Nephron (organoid): ENCODE data around the gene SLC6A17.

Source experiments
- H3K27ac Mint-ChIP-seq, 3 experiments: 2 replicates each; pipeline ENCODE4 v1.8.0; 2020; ENCODE audit warnings: mixed read lengths in 3 of 3, mild to moderate bottlenecking in 2 of 3, moderate library complexity in 1 of 3
- H3K27me3 Mint-ChIP-seq: 2 replicates; pipeline ENCODE4 v1.8.0; 2021; ENCODE audit warnings: low read depth, mild to moderate bottlenecking, moderate library complexity, mixed read lengths
- H3K36me3 Mint-ChIP-seq: 2 replicates; pipeline ENCODE4 v1.8.0; 2020; ENCODE audit warnings: low read depth, mixed read lengths
- H3K4me1 Mint-ChIP-seq: 2 replicates; pipeline ENCODE4 v1.8.0; 2020; ENCODE audit warnings: mixed read lengths
- H3K4me3 Mint-ChIP-seq, 3 experiments: 2 replicates each; pipeline ENCODE4 v1.8.0; 2020; ENCODE audit warnings: mild to moderate bottlenecking in 3 of 3, mixed read lengths in 3 of 3, moderate library complexity in 2 of 3
- H3K9me3 Mint-ChIP-seq: 2 replicates; pipeline ENCODE4 v1.8.0; 2020; ENCODE audit warnings: mixed read lengths
- CTCF ChIP-seq, 3 experiments: fragments of 200-600 bp; sonication (generic); IDR thresholded peaks; one replicate each; pipeline ENCODE4 v1.5.0; 2021; ENCODE audit warnings: antibody characterized with exemption in 3 of 3; ENCODE audit not compliant: unreplicated experiment in 3 of 3

The SLC6A17 gene

GRCh38 chr1:110201157-110201825 is 51.0 kb downstream of the SLC6A17 start:
- Mint-ChIP-seq H3K27me3 (peaks cover 37% of the 10 kb centered on the region), H3K4me1 (no peaks in the 10 kb centered on the region)

GRCh38 chr1:110203021-110203661 is 52.8 kb downstream of the SLC6A17 start:
- H3K27me3 Mint-ChIP-seq = peaks cover 54% of the 10 kb centered on the region
- no peaks in the 10 kb centered on the region for H3K4me1 Mint-ChIP-seq
- H3K4me3 Mint-ChIP-seq = no peak overlapping the region
- peak; percentile 82 to 85 (median 84) for TF ChIP-seq CTCF (IDR thresholded peaks at IDR 0.05; ENCODE audit: unreplicated experiment in 3 of 3)
- no peaks in the 10 kb centered on the region for H3K36me3 Mint-ChIP-seq
- no peaks in the 10 kb centered on the region for H3K9me3 Mint-ChIP-seq
- H3K27ac Mint-ChIP-seq = no peak overlapping the region

More at GRCh38 chr1:110201157-110201825, 51.0 kb downstream of the SLC6A17 start:
- no peak for TF ChIP-seq CTCF (IDR thresholded peaks at IDR 0.05; ENCODE audit: unreplicated experiment in 3 of 3)
- no peaks in the 10 kb centered on the region for H3K36me3 Mint-ChIP-seq
- H3K4me3 Mint-ChIP-seq = no peak overlapping the region
- H3K9me3 Mint-ChIP-seq = no peaks in the 10 kb centered on the region
- H3K27ac Mint-ChIP-seq = no peak overlapping the region

GRCh38 chr1:110205156-110205555 is 54.9 kb downstream of the SLC6A17 start:
- Mint-ChIP-seq H3K9me3 (no peaks in the 10 kb centered on the region), H3K36me3 (no peaks in the 10 kb centered on the region), H3K27me3 (peaks cover 66% of the 10 kb centered on the region), H3K27ac (no peak overlapping the region), H3K4me3 (no peak overlapping the region), H3K4me1 (peaks cover 9% of the 10 kb centered on the region)
- TF ChIP-seq CTCF (IDR thresholded peaks at IDR 0.05; ENCODE audit: unreplicated experiment in 3 of 3) = no peak

- Mint-ChIP-seq H3K27me3 (peaks cover 63% of the 10 kb centered on the region), H3K36me3 (no peaks in the 10 kb centered on the region), H3K4me1 (peaks cover 9% of the 10 kb centered on the region), H3K4me3 (no peak overlapping the region), H3K27ac (no peak overlapping the region), H3K9me3 (no peaks in the 10 kb centered on the region)
- no peak for TF ChIP-seq CTCF (IDR thresholded peaks at IDR 0.05; ENCODE audit: unreplicated experiment in 3 of 3)
Measured at GRCh38 chr1:110205591-110206155, 55.4 kb downstream of the SLC6A17 start.

GRCh38 chr1:110206261-110206920 is 56.1 kb downstream of the SLC6A17 start:
- no peak overlapping the region for H3K4me3 Mint-ChIP-seq
- no peak overlapping the region for H3K27ac Mint-ChIP-seq
- H3K9me3 Mint-ChIP-seq = no peaks in the 10 kb centered on the region
- H3K36me3 Mint-ChIP-seq = no peaks in the 10 kb centered on the region
- no peak for TF ChIP-seq CTCF (IDR thresholded peaks at IDR 0.05; ENCODE audit: unreplicated experiment in 3 of 3)
- peaks cover 66% of the 10 kb centered on the region for H3K27me3 Mint-ChIP-seq
- peaks cover 9% of the 10 kb centered on the region for H3K4me1 Mint-ChIP-seq
